Stimulated activated effector memory CD8-positive, alpha-beta T cell treated with anti-CD3 and anti-CD28 coated beads, Interleukin-12 subunit alpha, Interleukin-12 subunit beta, amount 100 ng/mL, for 72 hours (primary cell): ENCODE results near the gene PRSS58.

ENCODE experiments used
- ATAC-seq: fragments of 150-1000 bp; cut with Tn5 transposase; 2 replicates; pipeline ENCODE4 v1.10.0; 2021
- DNase-seq, 2 donors: peaks; one replicate each; pipeline ENCODE4 v3.0.0; 2021 to 2022; ENCODE audit warnings: low spot score in 2 of 2
- H3K27ac Mint-ChIP-seq: one replicate; pipeline ENCODE4 v1.8.0; 2022; ENCODE audit warnings: mild to moderate bottlenecking, mixed read lengths
- H3K36me3 Mint-ChIP-seq: one replicate; pipeline ENCODE4 v1.8.0; 2022; ENCODE audit warnings: mild to moderate bottlenecking, mixed read lengths
- H3K4me1 Mint-ChIP-seq: one replicate; pipeline ENCODE4 v1.8.0; 2022; ENCODE audit warnings: mixed read lengths
- H3K4me3 Mint-ChIP-seq: one replicate; pipeline ENCODE4 v1.8.0; 2022; ENCODE audit warnings: mild to moderate bottlenecking, mixed read lengths
- H3K9me3 Mint-ChIP-seq: one replicate; pipeline ENCODE4 v1.8.0; 2022; ENCODE audit warnings: mixed read lengths

PRSS58 gene, protein sequence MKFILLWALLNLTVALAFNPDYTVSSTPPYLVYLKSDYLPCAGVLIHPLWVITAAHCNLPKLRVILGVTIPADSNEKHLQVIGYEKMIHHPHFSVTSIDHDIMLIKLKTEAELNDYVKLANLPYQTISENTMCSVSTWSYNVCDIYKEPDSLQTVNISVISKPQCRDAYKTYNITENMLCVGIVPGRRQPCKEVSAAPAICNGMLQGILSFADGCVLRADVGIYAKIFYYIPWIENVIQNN

DNA sequence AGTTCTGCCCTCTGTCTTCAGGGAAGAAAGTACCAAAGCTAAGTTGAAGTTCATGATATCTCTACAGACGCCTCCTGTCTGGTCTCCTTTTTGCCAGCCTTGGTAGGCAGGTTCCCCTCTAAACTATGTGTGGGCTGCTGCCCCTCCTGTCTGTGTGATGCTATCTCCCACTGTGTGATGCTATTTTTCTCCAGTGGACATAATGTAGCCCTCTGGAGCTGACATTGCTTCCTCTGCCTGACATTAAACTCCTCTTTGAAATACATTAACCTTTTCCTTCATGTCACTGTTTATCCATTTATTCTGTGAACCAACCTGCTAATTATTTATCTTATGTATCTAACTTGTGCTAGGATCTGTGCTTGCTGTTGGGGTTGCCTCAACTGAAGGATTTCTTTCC is at the start of gene PRSS58:
TSS of gene PRSS58 (minus strand) at position 101 of the 400 bp plus-strand sequence. CDS start 351 bp downstream, outside the sequence.
- Mint-ChIP-seq H3K4me3 (no peak within 1 kb of the TSS), H3K9me3 (peaks cover 2% of the 10 kb centered on the region), H3K27ac (no peak within 1 kb of the TSS), H3K36me3 (no peaks in the 10 kb centered on the region), H3K4me1 (no peaks in the 10 kb centered on the region)
- DNase-seq (no peak), ATAC-seq (no peak)

DNA sequence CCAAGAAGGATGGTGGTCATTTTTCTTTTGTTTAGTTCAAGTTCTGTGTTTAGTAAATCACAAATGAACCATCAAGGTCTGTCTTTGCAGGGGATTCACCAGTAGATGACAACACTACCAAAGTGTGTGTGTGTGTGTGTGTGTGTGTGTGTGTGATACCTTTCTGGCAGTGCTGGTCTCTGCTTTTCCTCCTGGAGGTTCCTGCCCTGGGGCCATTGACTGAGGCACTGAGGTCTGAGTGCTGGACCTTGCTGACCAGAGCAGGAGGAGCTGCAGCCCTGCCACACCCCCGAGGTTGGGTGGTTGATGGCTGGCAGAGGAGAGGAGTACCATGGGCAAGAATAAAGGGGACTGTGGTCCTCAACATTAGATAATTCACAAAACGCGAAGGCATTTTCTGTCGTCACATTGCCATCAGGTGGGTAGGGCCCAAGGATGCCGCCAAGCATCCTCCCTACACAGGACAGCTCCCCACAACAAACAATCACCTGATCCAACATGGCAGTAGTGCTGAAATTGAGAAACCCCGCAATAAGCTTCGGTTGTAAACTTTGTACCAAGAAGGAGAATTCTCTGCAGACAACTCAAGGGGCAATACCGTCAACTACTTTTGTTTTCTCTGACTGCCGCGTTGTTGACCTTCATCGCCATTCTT is 49.5 kb upstream of the PRSS58 start:
- H3K27ac Mint-ChIP-seq = no peak overlapping the region
- ATAC-seq (no peak), DNase-seq (no peak)
- H3K36me3 Mint-ChIP-seq = no peaks in the 10 kb centered on the region
- peak overlapping the region; percentile 7 for H3K4me3 Mint-ChIP-seq
- H3K9me3 Mint-ChIP-seq = no peaks in the 10 kb centered on the region
- peaks cover 8% of the 10 kb centered on the region for H3K4me1 Mint-ChIP-seq

DNA sequence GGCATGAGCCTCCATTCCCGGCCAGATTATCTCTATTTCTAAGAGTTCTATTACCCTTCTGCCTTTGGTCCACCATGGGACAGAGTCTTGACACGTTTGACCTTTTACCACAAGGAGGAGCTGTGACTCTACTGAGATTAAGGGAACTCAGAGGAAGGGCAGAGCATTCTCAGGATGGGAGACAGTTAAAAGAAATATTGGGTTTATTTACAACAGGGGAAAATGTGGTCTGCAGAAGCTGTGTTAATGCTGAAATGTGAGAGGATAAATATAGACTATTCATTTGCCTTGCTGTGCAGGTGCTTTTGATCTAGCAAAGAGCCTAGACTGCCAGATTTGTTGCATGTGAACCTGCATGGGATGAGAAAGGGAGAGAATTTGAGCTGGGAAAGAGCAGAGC is 45.8 kb upstream of the PRSS58 start:
- no peak overlapping the region for H3K27ac Mint-ChIP-seq

DNA sequence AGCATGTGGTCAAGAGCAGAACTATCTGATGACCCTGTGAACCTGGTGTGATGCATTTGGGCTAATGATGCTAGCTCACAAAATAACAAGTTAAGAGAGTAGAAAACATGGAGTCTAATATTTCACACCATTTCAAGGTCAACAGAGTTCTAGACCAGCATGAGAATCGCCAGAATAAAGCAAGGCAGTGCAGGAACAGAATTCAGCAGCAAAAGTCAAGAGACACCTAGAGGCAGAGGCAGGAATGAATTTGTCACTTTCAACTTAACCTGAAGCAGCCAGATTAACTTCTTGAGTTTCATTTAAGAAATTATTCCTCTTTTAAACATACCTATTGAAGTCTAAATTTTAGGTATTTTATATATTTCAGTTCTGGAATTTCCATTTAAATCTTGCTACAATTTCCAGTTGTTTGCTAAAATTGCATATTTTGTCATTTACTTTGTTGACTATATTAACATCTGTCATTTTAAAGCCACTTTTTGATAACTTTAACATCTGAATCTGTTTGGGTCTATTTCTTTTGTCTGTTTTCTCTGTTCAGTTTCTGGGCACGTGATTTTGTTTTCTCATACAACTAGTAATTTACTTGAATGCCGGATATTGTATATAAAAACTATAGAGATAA is 44.2 kb upstream of the PRSS58 start:
- Mint-ChIP-seq H3K36me3 (no peaks in the 10 kb centered on the region), H3K4me1 (peaks cover 6% of the 10 kb centered on the region), H3K27ac (no peak overlapping the region), H3K4me3 (no peak overlapping the region), H3K9me3 (no peaks in the 10 kb centered on the region)
- DNase-seq (no peak), ATAC-seq (no peak)

More for the DNA sequence above, 45.8 kb upstream of the PRSS58 start:
- no peak for DNase-seq
- peak; percentile 36 for ATAC-seq
- Mint-ChIP-seq H3K4me3 (no peak overlapping the region), H3K9me3 (no peaks in the 10 kb centered on the region), H3K36me3 (no peaks in the 10 kb centered on the region), H3K4me1 (peaks cover 6% of the 10 kb centered on the region)

DNA sequence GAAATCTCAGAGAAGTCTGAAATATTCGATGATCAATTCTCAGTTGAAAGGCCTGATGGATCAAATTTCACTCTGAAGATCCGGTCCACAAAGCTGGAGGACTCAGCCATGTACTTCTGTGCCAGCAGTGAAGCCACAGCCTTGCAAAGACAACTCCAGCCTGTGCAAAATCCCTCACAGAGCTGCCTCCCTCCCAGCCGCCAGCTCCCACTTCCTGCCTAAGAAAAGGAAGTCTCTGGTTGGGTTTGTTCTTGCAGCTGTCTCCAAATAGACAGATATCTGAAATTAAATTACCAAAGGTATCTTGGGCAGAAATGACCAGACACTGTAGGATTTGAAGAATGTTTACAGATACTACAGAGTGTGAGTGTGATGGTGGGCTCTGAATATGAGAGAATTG is 43.4 kb upstream of the PRSS58 start:
- H3K4me1 Mint-ChIP-seq = peaks cover 6% of the 10 kb centered on the region
- DNase-seq (no peak), ATAC-seq (no peak)
- no peaks in the 10 kb centered on the region for H3K9me3 Mint-ChIP-seq
- H3K27ac Mint-ChIP-seq = no peak overlapping the region
- H3K36me3 Mint-ChIP-seq = no peaks in the 10 kb centered on the region
- no peak overlapping the region for H3K4me3 Mint-ChIP-seq

DNA sequence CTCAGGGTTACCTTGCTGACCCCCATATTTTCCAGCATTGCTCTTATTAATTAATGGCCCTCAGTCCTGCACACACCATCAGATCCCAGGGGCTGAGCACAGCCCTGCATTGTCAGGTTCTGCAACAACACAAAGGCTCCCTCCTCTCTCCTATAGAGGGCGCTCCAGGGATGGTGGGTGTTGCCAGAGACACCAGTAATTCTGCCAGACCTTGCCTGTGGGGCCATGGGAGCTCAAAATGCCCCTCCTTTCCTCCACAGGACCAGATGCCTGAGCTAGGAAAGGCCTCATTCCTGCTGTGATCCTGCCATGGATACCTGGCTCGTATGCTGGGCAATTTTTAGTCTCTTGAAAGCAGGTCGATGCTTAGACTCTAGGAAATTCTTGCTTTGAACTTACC is 42.8 kb upstream of the PRSS58 start:
- Mint-ChIP-seq H3K4me3 (peak overlapping the region; percentile 19), H3K9me3 (no peaks in the 10 kb centered on the region), H3K27ac (no peak overlapping the region), H3K4me1 (peaks cover 6% of the 10 kb centered on the region), H3K36me3 (no peaks in the 10 kb centered on the region)
- ATAC-seq (peak; percentile 44), DNase-seq (no peak)

DNA sequence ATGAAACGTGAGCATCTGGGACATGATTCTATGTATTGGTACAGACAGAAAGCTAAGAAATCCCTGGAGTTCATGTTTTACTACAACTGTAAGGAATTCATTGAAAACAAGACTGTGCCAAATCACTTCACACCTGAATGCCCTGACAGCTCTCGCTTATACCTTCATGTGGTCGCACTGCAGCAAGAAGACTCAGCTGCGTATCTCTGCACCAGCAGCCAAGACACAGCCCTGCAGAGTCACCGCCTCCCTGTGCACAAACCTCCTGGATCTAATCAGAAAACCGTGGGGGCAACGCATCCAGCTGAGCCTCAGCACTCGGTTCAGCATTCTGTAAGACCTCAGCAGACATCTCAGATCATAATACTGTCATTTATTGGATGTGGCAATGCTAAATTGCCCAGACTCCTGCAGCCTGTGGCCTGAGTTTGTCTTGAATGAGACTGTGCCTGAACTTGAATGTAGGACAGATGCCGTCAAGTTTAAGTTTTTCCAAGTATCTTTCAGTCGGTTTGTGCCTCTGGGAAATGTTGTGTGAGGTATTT is 41.5 kb upstream of the PRSS58 start:
- Mint-ChIP-seq H3K4me1 (peaks cover 6% of the 10 kb centered on the region), H3K9me3 (no peaks in the 10 kb centered on the region), H3K4me3 (peak overlapping the region; percentile 18), H3K27ac (no peak overlapping the region), H3K36me3 (no peaks in the 10 kb centered on the region)
- DNase-seq (no peak), ATAC-seq (peak; percentile 20)

DNA sequence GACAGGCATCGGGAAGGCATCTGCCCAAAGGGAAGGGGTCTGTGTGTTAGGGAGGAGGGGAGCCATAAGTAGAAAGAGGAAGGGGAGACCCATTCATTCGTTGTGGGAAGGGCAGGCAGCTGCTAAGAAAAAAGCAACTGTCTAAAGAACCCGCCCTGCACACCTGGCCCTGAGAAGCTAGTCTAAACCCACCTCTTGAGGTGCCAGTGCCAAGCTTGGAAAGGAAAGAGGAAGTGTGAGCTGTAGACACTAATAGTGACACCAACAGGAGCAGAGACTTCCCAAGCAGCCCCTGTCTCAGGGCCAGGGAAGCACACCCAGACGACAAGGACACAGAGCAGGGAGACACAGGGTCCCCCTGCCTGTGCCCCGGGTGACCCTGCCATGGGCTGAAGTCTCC is 40.8 kb upstream of the PRSS58 start:
- Mint-ChIP-seq H3K27ac (no peak overlapping the region), H3K36me3 (no peaks in the 10 kb centered on the region)

DNA sequence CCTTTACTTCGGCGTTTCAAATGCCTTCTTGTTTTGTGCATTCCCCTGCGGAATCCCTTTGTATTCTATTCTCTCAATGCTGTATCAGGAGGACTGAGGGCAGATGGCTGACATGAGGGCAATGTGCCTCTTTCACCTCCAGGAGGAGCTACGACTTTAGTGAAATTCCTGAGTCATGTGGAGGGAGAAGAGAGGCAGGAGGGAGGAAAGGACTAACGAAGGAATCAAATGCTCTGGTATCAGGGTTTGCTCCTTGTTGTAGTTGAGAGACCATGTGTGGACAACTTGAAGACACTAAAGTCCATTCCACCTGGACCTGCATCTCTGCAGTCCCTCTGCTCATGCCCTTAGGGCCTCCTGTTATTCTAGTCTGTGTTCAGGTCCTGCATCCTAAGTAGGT is 40.2 kb upstream of the PRSS58 start:
- no peak overlapping the region for H3K4me3 Mint-ChIP-seq
- no peaks in the 10 kb centered on the region for H3K36me3 Mint-ChIP-seq
- H3K4me1 Mint-ChIP-seq = no peaks in the 10 kb centered on the region
- no peaks in the 10 kb centered on the region for H3K9me3 Mint-ChIP-seq
- ATAC-seq (peak; percentile 27), DNase-seq (no peak)
- H3K27ac Mint-ChIP-seq = no peak overlapping the region

More for the DNA sequence above, 40.8 kb upstream of the PRSS58 start:
- Mint-ChIP-seq H3K4me1 (peaks cover 3% of the 10 kb centered on the region), H3K9me3 (no peaks in the 10 kb centered on the region), H3K4me3 (no peak overlapping the region)
- ATAC-seq (no peak), DNase-seq (no peak)

DNA sequence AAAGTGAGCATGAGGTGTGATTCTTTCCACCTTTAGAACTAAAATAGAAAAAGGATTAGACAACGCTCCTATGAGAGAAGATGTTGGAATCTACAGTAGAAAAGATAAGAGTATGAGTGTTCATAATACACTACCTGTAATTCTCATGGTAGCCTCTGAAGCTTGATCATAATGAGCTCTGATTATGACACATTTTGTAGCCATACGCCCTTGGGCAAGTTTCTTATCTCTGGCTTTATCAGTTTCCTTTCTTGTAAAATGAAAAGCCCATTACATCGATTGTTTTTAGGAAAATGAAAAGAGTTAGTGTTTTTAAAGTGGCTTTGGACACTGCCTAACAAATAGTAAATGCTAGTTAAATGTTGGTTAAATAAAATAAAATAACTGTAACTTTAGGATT is 22.4 kb upstream of the PRSS58 start:
- H3K9me3 Mint-ChIP-seq = peaks cover 8% of the 10 kb centered on the region
- H3K4me1 Mint-ChIP-seq = no peaks in the 10 kb centered on the region
- ATAC-seq (peak; percentile 46), DNase-seq (no peak)
- no peak overlapping the region for H3K4me3 Mint-ChIP-seq
- H3K36me3 Mint-ChIP-seq = no peaks in the 10 kb centered on the region
- H3K27ac Mint-ChIP-seq = no peak overlapping the region

DNA sequence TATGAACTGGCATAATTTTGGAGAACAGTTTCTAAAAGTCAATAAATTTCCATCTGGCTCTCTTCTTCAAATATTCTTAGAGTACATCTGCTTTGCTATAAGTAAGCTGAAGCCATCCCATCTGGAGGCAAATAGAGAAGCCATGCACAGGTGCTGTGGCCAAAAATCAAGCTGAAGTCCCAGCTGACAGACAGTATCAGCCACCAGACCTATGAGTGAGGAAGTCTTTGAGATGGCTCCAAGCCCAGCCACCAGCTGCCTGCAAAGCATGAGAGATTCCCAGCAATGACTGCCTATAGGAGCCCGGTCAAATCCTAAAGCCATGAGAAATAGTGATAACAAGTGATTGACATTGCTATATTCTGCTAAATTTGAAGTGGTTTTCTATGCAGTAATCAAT is 21.7 kb upstream of the PRSS58 start:
- DNase-seq = no peak
- Mint-ChIP-seq H3K4me3 (no peak overlapping the region), H3K4me1 (no peaks in the 10 kb centered on the region), H3K36me3 (no peaks in the 10 kb centered on the region), H3K27ac (no peak overlapping the region), H3K9me3 (peaks cover 12% of the 10 kb centered on the region)
- ATAC-seq = no peak

DNA sequence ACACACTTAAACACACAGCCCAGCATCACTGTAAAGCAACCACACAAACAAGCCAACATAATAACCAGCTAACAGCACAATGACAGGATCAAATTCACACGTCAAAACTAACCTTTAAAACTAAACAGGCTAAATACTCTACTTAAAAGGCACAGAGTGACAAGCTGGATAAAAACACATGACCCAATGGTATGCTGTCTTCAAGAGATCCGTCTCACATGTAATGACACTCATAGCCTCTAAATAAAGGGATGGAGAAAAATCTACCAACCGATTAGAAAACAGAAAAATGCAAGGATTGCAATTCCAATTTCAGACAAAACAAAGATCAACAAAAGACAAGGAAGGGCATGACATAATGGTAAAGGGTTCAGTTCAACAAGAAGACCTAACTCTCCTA is 17.2 kb upstream of the PRSS58 start:
- H3K4me1 Mint-ChIP-seq = no peaks in the 10 kb centered on the region
- H3K4me3 Mint-ChIP-seq = no peak overlapping the region
- ATAC-seq = no peak
- no peak for DNase-seq
- H3K36me3 Mint-ChIP-seq = no peaks in the 10 kb centered on the region
- H3K9me3 Mint-ChIP-seq = peaks cover 12% of the 10 kb centered on the region
- H3K27ac Mint-ChIP-seq = no peak overlapping the region

DNA sequence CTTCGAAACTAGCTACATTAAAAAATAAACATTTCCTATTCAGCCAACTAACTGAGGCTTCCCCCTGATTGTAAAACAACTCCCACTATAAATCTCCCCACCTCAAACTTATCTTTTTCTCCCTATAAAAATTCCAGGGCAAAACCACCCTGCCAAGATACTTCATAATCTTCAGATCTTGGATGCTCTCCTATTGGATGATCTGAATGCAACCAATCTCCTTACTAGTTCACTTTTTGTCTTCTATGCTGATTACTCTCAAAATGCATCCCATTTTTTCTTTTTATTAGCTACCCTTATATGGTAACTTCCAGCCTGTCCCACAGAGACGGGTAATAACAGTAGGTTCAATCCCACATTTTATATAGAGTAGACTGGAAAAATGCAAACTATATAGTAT is 15.0 kb upstream of the PRSS58 start:
- Mint-ChIP-seq H3K27ac (no peak overlapping the region), H3K4me3 (no peak overlapping the region), H3K36me3 (no peaks in the 10 kb centered on the region), H3K9me3 (peaks cover 12% of the 10 kb centered on the region), H3K4me1 (no peaks in the 10 kb centered on the region)
- no peak for DNase-seq
- no peak for ATAC-seq

DNA sequence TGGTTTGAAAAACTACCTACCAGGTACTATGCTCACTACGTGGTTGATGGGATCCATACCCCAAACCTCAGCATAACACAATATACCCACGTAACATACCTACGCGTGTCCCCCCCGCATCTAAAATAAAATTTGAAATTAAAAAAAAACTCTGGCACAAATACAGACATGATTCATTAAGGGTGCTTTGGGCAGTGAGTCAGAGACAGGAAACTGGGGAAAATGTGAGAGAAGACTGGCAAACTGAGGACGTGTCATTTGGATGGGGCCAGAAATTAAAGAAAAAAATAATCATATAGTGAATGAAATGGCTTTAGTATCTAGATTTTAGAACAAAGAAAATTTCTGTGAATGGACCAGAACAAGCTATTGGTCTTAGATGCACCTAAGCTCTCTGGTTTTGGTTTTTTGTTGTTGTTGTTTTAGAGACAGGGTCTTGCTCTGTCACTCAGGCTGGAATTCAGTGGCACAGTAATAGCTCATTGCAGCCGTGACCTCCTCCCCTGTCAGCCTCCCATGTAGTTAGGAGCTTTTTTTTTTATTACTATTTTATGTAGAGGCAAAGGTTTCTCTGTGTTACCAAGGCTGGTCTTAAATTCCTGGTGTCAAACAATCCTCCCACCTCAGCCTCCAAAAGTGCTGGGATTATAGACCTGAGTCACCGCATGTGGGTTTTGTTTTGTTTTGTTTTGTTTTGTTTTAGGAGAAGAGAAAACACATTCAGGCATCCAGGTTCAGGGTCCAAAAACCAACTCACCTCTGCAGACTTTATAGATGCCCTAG is 5.9 kb upstream of the PRSS58 start:
- Mint-ChIP-seq H3K27ac (no peak overlapping the region), H3K36me3 (no peaks in the 10 kb centered on the region), H3K4me1 (no peaks in the 10 kb centered on the region), H3K9me3 (peaks cover 2% of the 10 kb centered on the region), H3K4me3 (no peak overlapping the region)
- no peak for DNase-seq
- ATAC-seq = no peak

DNA sequence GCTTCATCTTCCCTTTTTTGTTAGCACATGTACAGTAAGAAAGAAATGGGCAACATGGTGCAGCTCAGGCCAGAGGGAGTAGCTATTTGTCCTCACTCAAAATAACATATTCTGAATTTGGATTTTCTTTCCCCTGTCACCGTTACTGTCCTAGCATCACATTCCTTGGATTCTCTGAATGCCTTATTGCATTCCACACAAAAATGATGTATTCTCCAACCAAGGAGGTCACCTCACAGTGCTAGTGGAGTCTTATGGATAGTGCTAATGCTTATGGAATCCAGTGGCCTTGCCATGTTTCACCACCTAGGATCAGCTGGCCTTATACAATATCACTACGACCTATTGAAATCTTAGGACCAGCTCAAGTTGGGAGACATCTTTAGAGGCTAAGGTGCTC is 7.2 kb downstream of the PRSS58 start:
- DNase-seq (no peak), ATAC-seq (no peak)
- H3K36me3 Mint-ChIP-seq = no peaks in the 10 kb centered on the region
- H3K4me1 Mint-ChIP-seq = no peaks in the 10 kb centered on the region
- no peak overlapping the region for H3K27ac Mint-ChIP-seq
- no peaks in the 10 kb centered on the region for H3K9me3 Mint-ChIP-seq
- H3K4me3 Mint-ChIP-seq = no peak overlapping the region
